ENCODE data around the gene KDM4B. TPM values are rescaled to one million over a fixed set of nuclear protein-coding genes. Genes with fewer than 3 reads are reported as not detected.
"Not testable (repeated sequence)": the region's sequence is repeated elsewhere in the genome, so short reads cannot be mapped to it uniquely, and the experiment has no call there.

Gene KDM4B
- polyA plus RNA-seq, 3 donors: 20.1 to 31.7 (median 26.5) TPM

DNA sequence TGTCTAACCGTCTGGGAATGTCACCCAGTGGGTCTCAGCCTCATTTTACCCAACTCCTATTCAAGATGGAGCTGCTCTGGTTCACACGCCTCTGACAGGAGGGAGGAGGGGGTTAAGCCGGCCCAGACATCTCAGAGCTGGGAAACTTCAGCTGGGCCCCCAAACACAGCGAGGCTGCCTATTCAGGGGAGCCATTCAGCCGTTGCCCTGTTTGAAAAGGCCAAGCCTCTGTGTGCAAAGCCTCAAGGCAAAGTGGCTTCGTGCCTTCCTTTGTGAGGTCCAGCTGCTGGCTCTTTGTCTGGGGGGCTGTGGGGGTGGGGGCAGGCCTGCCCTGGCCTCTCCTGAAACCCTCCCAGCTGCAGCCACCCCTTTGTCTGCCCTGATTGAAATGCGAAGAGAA is 224.3 kb downstream of the KDM4B start:
- DNase-seq (ENCODE audit: extremely low read depth in 1 of 11, low read depth in 9 of 11, low spot score in 4 of 11): no peak

DNA sequence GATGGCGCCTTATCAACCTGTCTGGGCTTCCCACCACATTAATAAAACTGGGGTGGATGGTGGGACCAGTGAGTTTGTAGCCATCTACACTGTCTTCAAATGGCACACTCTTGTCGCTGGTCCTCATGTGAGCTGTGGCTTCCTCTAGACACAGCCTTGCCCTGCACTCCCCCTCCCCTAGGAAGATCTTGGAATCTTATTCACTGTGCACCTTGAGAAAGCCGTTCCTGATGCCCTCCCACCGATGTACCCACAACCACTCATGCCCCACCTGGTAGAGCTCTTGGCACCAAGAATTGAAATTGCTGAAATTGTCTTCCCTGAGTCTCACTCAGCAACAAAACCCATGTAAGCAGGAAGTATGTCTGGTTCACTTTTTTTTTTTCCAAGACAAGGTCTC is 225.7 kb downstream of the KDM4B start:
- no peak for DNase-seq (ENCODE audit: extremely low read depth in 1 of 11, low read depth in 9 of 11, low spot score in 4 of 11)

DNA sequence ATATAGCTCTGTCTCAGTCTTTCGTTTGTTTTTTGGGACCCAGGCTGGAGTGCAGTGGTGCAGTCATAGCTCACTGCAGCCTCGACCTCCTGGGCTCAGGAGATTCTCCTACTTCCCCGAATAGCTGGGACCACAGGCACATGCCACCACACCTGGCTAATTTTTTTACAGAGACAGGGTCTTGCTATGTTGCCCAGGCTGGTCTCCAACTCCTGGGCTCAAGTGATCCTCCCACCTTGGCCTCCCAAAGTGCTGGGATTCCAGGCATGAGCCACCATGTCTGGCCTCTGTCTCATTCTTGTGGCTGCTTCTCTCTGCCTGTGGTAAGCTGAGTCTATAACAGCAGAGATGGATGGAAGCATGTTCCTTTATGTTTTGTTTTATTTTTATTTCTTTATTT is 226.7 kb downstream of the KDM4B start:
- not testable (repeated sequence) for DNase-seq (ENCODE audit: extremely low read depth in 1 of 11, low read depth in 9 of 11, low spot score in 4 of 11)

DNA sequence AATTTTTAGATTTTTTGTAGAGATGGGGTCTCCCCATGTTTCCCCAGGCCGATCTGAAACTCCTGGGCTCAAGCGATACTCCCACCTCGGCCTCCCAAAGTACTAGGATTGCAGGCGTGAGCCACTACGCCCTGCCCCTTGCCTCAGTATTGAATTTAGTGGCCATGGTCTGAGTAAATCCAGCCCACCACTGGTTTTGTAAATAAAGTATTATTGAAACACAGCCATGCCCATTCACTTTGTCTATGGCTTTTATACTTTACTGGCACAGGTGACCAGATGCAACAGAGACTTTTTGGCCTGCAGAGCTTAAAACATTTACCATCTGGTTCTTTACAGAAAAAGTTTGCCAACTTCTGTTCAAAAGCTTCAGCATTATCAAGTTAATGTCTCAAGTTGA is 227.9 kb downstream of the KDM4B start:
- no peak for DNase-seq (ENCODE audit: extremely low read depth in 1 of 11, low read depth in 9 of 11, low spot score in 4 of 11)

DNA sequence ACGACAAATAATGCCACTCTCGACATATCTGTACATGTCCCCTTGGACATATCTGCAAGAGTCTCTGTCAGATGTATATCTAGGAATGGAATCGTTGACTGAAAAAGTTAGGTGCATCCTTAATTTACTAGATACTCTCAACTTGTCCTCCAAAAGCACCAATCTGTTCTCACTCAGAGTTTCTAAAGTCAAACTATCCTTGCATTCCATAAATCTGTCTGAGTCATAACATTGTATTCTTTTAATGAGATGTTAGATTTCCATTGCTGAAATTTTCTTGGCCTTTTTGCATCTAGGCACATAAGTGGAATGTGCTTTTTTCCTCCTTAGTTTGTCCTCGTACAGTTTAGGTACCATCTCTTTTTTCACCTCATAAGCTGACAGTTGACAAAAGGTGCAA is 231.9 kb downstream of the KDM4B start:
- no peak for DNase-seq (ENCODE audit: extremely low read depth in 1 of 11, low read depth in 9 of 11, low spot score in 4 of 11)

DNA sequence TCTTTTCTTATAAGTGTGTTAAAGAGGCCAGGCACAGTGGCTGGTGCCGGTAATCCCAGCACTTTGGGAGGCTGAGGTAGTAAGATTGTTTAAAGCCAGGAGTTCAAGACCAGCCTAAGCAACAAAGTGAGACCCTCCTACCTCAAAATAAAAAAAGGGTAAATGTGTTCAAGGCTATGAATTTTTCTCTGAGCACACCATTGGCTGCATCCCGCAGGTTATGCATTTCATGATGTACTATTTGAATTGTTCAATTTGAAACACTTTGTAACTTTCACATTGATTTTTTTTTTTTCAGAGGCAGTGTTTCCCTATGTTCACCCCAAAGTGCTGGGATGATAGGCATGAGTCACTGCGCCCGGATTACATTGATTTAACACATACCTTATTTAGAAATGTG is 233.6 kb downstream of the KDM4B start:
- no peak for DNase-seq (ENCODE audit: extremely low read depth in 1 of 11, low read depth in 9 of 11, low spot score in 4 of 11)

Other genes with a start within 250 kb of the KDM4B start
- 10 to 100 TPM; 21.8 to 27.1 (median 24.1) TPM for gene DPP9, start 245.3 kb upstream of the KDM4B start, polyA plus RNA-seq (ENCODE audit: insufficient read length in 3 of 3)
- gene FEM1A, start 177.4 kb upstream of the KDM4B start, polyA plus RNA-seq (ENCODE audit: insufficient read length in 3 of 3): 1 to 10 TPM; 2.0 to 2.1 (median 2.0) TPM
- gene TICAM1, start 137.4 kb upstream of the KDM4B start, polyA plus RNA-seq (ENCODE audit: insufficient read length in 3 of 3): 1 to 10 TPM; 4.7 to 8.4 (median 6.6) TPM
- gene PLIN3, start 101.4 kb upstream of the KDM4B start, polyA plus RNA-seq (ENCODE audit: insufficient read length in 3 of 3): 10 to 100 TPM; 41.0 to 56.2 (median 50.9) TPM
- gene ARRDC5, start 66.2 kb upstream of the KDM4B start, polyA plus RNA-seq (ENCODE audit: insufficient read length in 3 of 3): under 1 TPM in 1 of 3 donors, not detected in 2; 0.09 TPM
- 10 to 100 TPM; 27.3 to 47.1 (median 35.8) TPM for gene UHRF1, start 59.6 kb upstream of the KDM4B start, polyA plus RNA-seq (ENCODE audit: insufficient read length in 3 of 3)

All from renal cortex interstitium (tissue), 11 donors.